Endodermal cell (in vitro differentiated cells): ENCODE results near the gene GPR153. TPM values are rescaled to one million over a fixed set of nuclear protein-coding genes. Genes with fewer than 3 reads are reported as not detected.

Experiments
- DNase-seq: peaks from one replicate; pipeline ENCODE4 v3.0.0-alpha.2; 2017
- H3K27ac ChIP-seq: 2 replicates; pipeline ENCODE4 v1.5.1; 2013; ENCODE audit warnings: mild to moderate bottlenecking, low read depth, low read length, moderate library complexity
- H3K27me3 ChIP-seq: 2 replicates; pipeline ENCODE4 v1.6.1; 2013; ENCODE audit warnings: mild to moderate bottlenecking, low read length, moderate library complexity; ENCODE audit not compliant: insufficient read depth, control insufficient read depth, poor library complexity, severe bottlenecking
- H3K36me3 ChIP-seq: 2 replicates; pipeline ENCODE4 v1.7.0; 2013; ENCODE audit warnings: mild to moderate bottlenecking, low read length, moderate library complexity; ENCODE audit not compliant: control insufficient read depth, insufficient read depth
- H3K4me1 ChIP-seq: one replicate; pipeline ENCODE4 v1.7.0; 2013; ENCODE audit warnings: low read length; ENCODE audit not compliant: control insufficient read depth, insufficient read depth
- H3K4me3 ChIP-seq: 2 replicates; pipeline ENCODE4 v1.5.1; 2013; ENCODE audit warnings: mild to moderate bottlenecking, low read length, moderate library complexity
- H3K9ac ChIP-seq: 2 replicates; pipeline ENCODE4 v1.6.1; 2013; ENCODE audit warnings: mild to moderate bottlenecking, low read length, moderate library complexity; ENCODE audit not compliant: poor library complexity, severe bottlenecking; ENCODE audit errors: extremely low read depth
- H3K9me3 ChIP-seq: 2 replicates; pipeline ENCODE4 v1.6.1; 2013; ENCODE audit warnings: mild to moderate bottlenecking, low read length, moderate library complexity; ENCODE audit not compliant: control insufficient read depth
- H3K27ac Mint-ChIP-seq: 2 replicates; pipeline ENCODE4 v1.8.0; 2020; ENCODE audit warnings: mixed read lengths
- H3K27me3 Mint-ChIP-seq: 2 replicates; pipeline ENCODE4 v1.8.0; 2021; ENCODE audit warnings: mild to moderate bottlenecking, mixed read lengths; ENCODE audit not compliant: insufficient read depth
- H3K36me3 Mint-ChIP-seq: 2 replicates; pipeline ENCODE4 v1.8.0; 2020; ENCODE audit warnings: low read depth, mixed read lengths
- H3K4me1 Mint-ChIP-seq: 2 replicates; pipeline ENCODE4 v1.8.0; 2020; ENCODE audit warnings: mixed read lengths
- H3K4me3 Mint-ChIP-seq: 2 replicates; pipeline ENCODE4 v1.8.0; 2020; ENCODE audit warnings: mild to moderate bottlenecking, moderate library complexity, mixed read lengths
- H3K9me3 Mint-ChIP-seq: 2 replicates; pipeline ENCODE4 v1.8.0; 2020; ENCODE audit warnings: mild to moderate bottlenecking, mixed read lengths
- CTCF ChIP-seq: fragments of 200-600 bp; sonication (generic); conservative IDR thresholded peaks from 2 replicates; pipeline ENCODE4 v1.5.0; 2021; ENCODE audit warnings: antibody characterized with exemption, mild to moderate bottlenecking
- WGBS, 2 experiments: methylation state at CpG; one replicate each; pipeline versions ENCODE4 v1.1.5 to v1.1.7; 2013; ENCODE audit warnings: missing lambda C conversion rate in 2 of 2, mixed read lengths in 1 of 2; ENCODE audit not compliant: insufficient coverage in 1 of 2, insufficient read length in 1 of 2; 5-methylcytosine and 5-hydroxymethylcytosine counted together
- total RNA-seq, 2 donors: library from RNA; stranded (reverse); fragmentation: NEBNext Ultra II Directional in 1 of 2; extraction: Animal tissue kit (Norgen Biotek cat#: 25700) in 1 of 2; gene quantifications; 2 replicates in 1 of 2; 3 replicates in 1 of 2; pipeline ENCODE4 v1.2.1, GENCODE V29; 2021

The GPR153 gene
- total RNA-seq, 2 donors from 2014 or later: 2.4 to 2.8 TPM

GRCh38 chr1:6207075-6207885 lies 53.6 kb downstream of the GPR153 start:
- Histone ChIP-seq H3K36me3 (no peaks in the 10 kb centered on the region), H3K27ac (no peak overlapping the region), H3K27me3 (peaks cover 40% of the 10 kb centered on the region), H3K9me3 (no peaks in the 10 kb centered on the region), H3K4me3 (no peak overlapping the region), H3K4me1 (no peaks in the 10 kb centered on the region), H3K9ac (no peak overlapping the region)
- no peak overlapping the region for H3K4me3 Mint-ChIP-seq
- H3K27me3 Mint-ChIP-seq: peaks cover 40% of the 10 kb centered on the region
- DNase-seq: no peak
- no peaks in the 10 kb centered on the region for H3K9me3 Mint-ChIP-seq
- 90 to 98% methylated on average over 13 to 19 of the region's 19 CpGs for WGBS, 2 experiments
- no peak overlapping the region for H3K27ac Mint-ChIP-seq
- peaks cover 2% of the 10 kb centered on the region for H3K4me1 Mint-ChIP-seq
- TF ChIP-seq CTCF: no peak
- H3K36me3 Mint-ChIP-seq: no peaks in the 10 kb centered on the region

GRCh38 chr1:6206520-6206855 lies 54.4 kb downstream of the GPR153 start:
- Histone ChIP-seq H3K4me3 (peak overlapping the region; percentile 56), H3K4me1 (no peaks in the 10 kb centered on the region), H3K9me3 (no peaks in the 10 kb centered on the region), H3K27me3 (peaks cover 40% of the 10 kb centered on the region), H3K9ac (no peak overlapping the region), H3K36me3 (no peaks in the 10 kb centered on the region), H3K27ac (no peak overlapping the region)
- TF ChIP-seq CTCF: no peak
- WGBS, 2 experiments: 69 to 88% methylated on average over 11 to 25 of the region's 25 CpGs
- Mint-ChIP-seq H3K9me3 (no peaks in the 10 kb centered on the region), H3K27me3 (peaks cover 42% of the 10 kb centered on the region), H3K36me3 (no peaks in the 10 kb centered on the region), H3K4me1 (peaks cover 2% of the 10 kb centered on the region), H3K4me3 (peak overlapping the region; percentile 51), H3K27ac (no peak overlapping the region)
- no peak for DNase-seq

GRCh38 chr1:6205849-6206519 lies 54.9 kb downstream of the GPR153 start, which contains the start of gene RNF207:
RNF207 (plus strand) TSS chr1:6206119; CDS start chr1:6206536, 417 bp downstream.
- no peaks in the 10 kb centered on the region for H3K36me3 Mint-ChIP-seq
- no peak for TF ChIP-seq CTCF
- H3K9me3 Mint-ChIP-seq: no peaks in the 10 kb centered on the region
- peak; percentile 92 for DNase-seq
- peak within 1 kb of the TSS; percentile 51 for H3K4me3 Mint-ChIP-seq
- Histone ChIP-seq H3K4me3 (peak within 1 kb of the TSS; percentile 64), H3K36me3 (no peaks in the 10 kb centered on the region), H3K4me1 (no peaks in the 10 kb centered on the region), H3K27ac (no peak within 1 kb of the TSS), H3K9ac (peak within 1 kb of the TSS; percentile 11), H3K9me3 (no peaks in the 10 kb centered on the region), H3K27me3 (peaks cover 40% of the 10 kb centered on the region)
- WGBS, 2 experiments: 4 to 16% methylated on average over 20 to 66 of the region's 66 CpGs
- H3K27ac Mint-ChIP-seq: no peak within 1 kb of the TSS
- peaks cover 2% of the 10 kb centered on the region for H3K4me1 Mint-ChIP-seq
- H3K27me3 Mint-ChIP-seq: peaks cover 42% of the 10 kb centered on the region
